Endothelial cell of umbilical vein (primary cell): Measurements from ENCODE around the gene SLC35A5. TPM values are rescaled to one million over a fixed set of nuclear protein-coding genes. Genes with fewer than 3 reads are reported as not detected.

ENCODE experiments used
- BruUV-seq: library from RNA; stranded (reverse); fragments of 400-500 nt; replicated peaks from 2 replicates; lab custom pipeline; 2021; lab: Mats Ljungman, UMichigan
- CTCF ChIA-PET: fragments of 300-600, 350-600 bp; sonication (Branson Sonifier 250); formaldehyde crosslinking; loops from one replicate; lab custom pipeline; 2021; ENCODE audit warnings: antibody characterized with exemption, inconsistent platforms; lab: Charles Lee
- POLR2A ChIA-PET: fragments of 300-600, 350-600 bp; sonication (Branson Sonifier 250); formaldehyde crosslinking; loops from one replicate; lab custom pipeline; 2021; ENCODE audit warnings: antibody characterized with exemption, inconsistent platforms; lab: Charles Lee
- DNase-seq: peaks from one replicate; pipeline ENCODE4 v3.0.0-alpha.2; 2011; ENCODE audit warnings: low read depth, low spot score
- FAIRE-seq: peaks from 2 replicates; lab custom pipeline; 2011; peaks lifted over from hg19 to GRCh38; lab: Jason Lieb, UNC
- H2AFZ ChIP-seq: 2 replicates; pipeline ENCODE4 v1.6.0; 2012; ENCODE audit warnings: low read depth, low read length, control low read depth, inconsistent platforms
- H3K27ac ChIP-seq: 2 replicates; pipeline ENCODE4 v1.5.1; 2011; ENCODE audit warnings: low read depth, mild to moderate bottlenecking, control low read depth, low read length, moderate library complexity; ENCODE audit not compliant: insufficient read depth
- H3K27me3 ChIP-seq, 2 experiments: 2 replicates each; pipeline versions ENCODE4 v1.6.0 to v1.6.1; 2011; ENCODE audit warnings: low read length in 2 of 2, mixed read lengths in 1 of 2; ENCODE audit not compliant: control insufficient read depth in 2 of 2, insufficient read depth in 2 of 2
- H3K36me3 ChIP-seq, 2 experiments: 2 replicates in 1 of 2; 3 replicates in 1 of 2; pipeline ENCODE4 v1.5.1; 2011; ENCODE audit warnings: low read length in 2 of 2, mild to moderate bottlenecking in 1 of 2, moderate library complexity in 1 of 2; ENCODE audit not compliant: control insufficient read depth in 2 of 2, insufficient read depth in 2 of 2; ENCODE audit errors: extremely low read depth in 1 of 2
- H3K4me1 ChIP-seq: 3 replicates; pipeline ENCODE4 v1.5.1; 2011; ENCODE audit warnings: mild to moderate bottlenecking, low read length; ENCODE audit not compliant: control insufficient read depth, insufficient read depth; ENCODE audit errors: extremely low read depth
- H3K4me2 ChIP-seq: 2 replicates; pipeline ENCODE4 v1.6.1; 2011; ENCODE audit warnings: low read length, control low read depth, mixed read lengths; ENCODE audit not compliant: insufficient read depth
- H3K4me3 ChIP-seq, 3 experiments: fragments of 200-600 bp in 1 of 3; sonication (generic), shearing (Covaris generic) in 1 of 3; replicated peaks in 1 of 3; 2 replicates each; pipeline ENCODE4 v1.5.1; 2011 to 2016; ENCODE audit warnings: control low read depth in 3 of 3, low read length in 3 of 3, mild to moderate bottlenecking in 2 of 3, inconsistent platforms in 1 of 3, low read depth in 1 of 3, moderate library complexity in 1 of 3; ENCODE audit not compliant: insufficient read depth in 1 of 3
- H3K79me2 ChIP-seq: 2 replicates; pipeline ENCODE4 v1.6.0; 2012; ENCODE audit warnings: low read length, inconsistent platforms; ENCODE audit not compliant: control insufficient read depth, insufficient read depth
- H3K9ac ChIP-seq: replicated peaks from 2 replicates; pipeline ENCODE3; 2011; ENCODE audit warnings: low read length, control low read depth; ENCODE audit not compliant: insufficient read depth; ENCODE audit errors: extremely low read depth
- H3K9me1 ChIP-seq: replicated peaks from 3 replicates; pipeline ENCODE4 v1.6.0; 2011; ENCODE audit warnings: mild to moderate bottlenecking, low read length; ENCODE audit not compliant: control insufficient read depth, insufficient read depth; ENCODE audit errors: extremely low read depth
- H3K9me3 ChIP-seq: replicated peaks from 2 replicates; pipeline ENCODE4 v1.5.1; 2012; ENCODE audit warnings: low read length, inconsistent platforms; ENCODE audit not compliant: control insufficient read depth, insufficient read depth
- H4K20me1 ChIP-seq: replicated peaks from 2 replicates; pipeline ENCODE3; 2011; ENCODE audit warnings: mild to moderate bottlenecking, low read length; ENCODE audit not compliant: control insufficient read depth, insufficient read depth; ENCODE audit errors: extremely low read depth
- EZH2 ChIP-seq: IDR thresholded peaks from 2 replicates; pipeline ENCODE4 v1.6.1; 2012; ENCODE audit warnings: borderline replicate concordance, low read depth, mild to moderate bottlenecking, moderate library complexity, low read length, inconsistent platforms; ENCODE audit not compliant: severe bottlenecking
- MYC ChIP-seq: IDR thresholded peaks from one replicate; pipeline ENCODE4 v1.6.1; 2011; ENCODE audit warnings: mild to moderate bottlenecking, low read depth, low read length
- POLR2A ChIP-seq: IDR thresholded peaks from 2 replicates; pipeline ENCODE4 v1.6.1; 2012; ENCODE audit warnings: low read depth, mild to moderate bottlenecking, control low read depth, low read length
- dilution Hi-C: fragments of 300-500 bp; cut with MboI; formaldehyde crosslinking; loops from one replicate; pipeline ENCODE4 v1.15.0; 2019; ENCODE audit warnings: low sequenced_read_pairs; ENCODE audit not compliant: extremely low pct_ligation_motif_present
- intact Hi-C: fragments of 100-400 bp; cut with micrococcal nuclease; formaldehyde crosslinking; loops from one replicate; pipeline ENCODE4 v1.10.0; 2022
- polyA plus RNA-seq, 4 experiments: library from polyadenylated mRNA; depleted of rRNA in 3 of 4; stranded (reverse) in 3 of 4; unstranded in 1 of 4; fragments of >200 nt; gene quantifications; 2 replicates each; pipeline versions ENCODE4 v1.2.1 to v1.2.3, GENCODE V29; 2011 to 2012; ENCODE audit warnings: missing spikeins in 1 of 4
- total RNA-seq: library from RNA; stranded (reverse); gene quantifications from 2 replicates; pipeline ENCODE4 v1.2.3, GENCODE V29; 2021
- TF ChIP-seq, protein P1 (sequence below): IDR thresholded peaks from 2 replicates; pipeline ENCODE4 v1.6.1; 2011; ENCODE audit not compliant: insufficient read depth, insufficient read length
- TF ChIP-seq, protein P2 (sequence below), 2 donors: IDR thresholded peaks; 1 replicate in 1 of 2; 2 replicates in 1 of 2; pipeline ENCODE4 v1.5.1; 2011; ENCODE audit warnings: low read length in 2 of 2, mild to moderate bottlenecking in 2 of 2, moderate library complexity in 2 of 2, control low read depth in 1 of 2, inconsistent platforms in 1 of 2, low read depth in 1 of 2; ENCODE audit not compliant: insufficient read depth in 1 of 2; ENCODE audit errors: extremely low read depth in 1 of 2

The SLC35A5 gene
- total and polyA plus RNA-seq, 2 donors (not counting 3 experiments of a cell fraction or from before 2014, with no cell fraction given) = 25.1 to 40.1 TPM

DNA sequence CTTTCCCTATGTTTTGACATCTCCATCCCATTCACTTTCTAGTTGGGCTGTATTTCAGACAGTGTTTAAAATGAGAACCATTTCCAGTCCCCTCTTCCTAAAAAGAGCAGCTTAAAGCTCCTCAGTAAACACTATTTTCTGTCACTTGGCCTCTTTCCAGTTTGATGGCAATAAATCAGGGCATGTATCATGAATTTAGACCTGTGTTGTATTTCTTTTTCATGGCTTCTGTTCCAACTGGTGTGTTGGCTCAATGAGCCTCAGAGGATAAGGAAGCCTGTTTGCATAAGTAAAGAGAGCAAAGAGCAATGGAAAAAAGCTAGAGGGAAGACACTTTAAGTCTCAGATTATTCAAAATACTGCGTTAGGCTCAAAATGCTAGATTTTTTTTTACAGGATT lies 71.9 kb downstream of the SLC35A5 start:
- Histone ChIP-seq H3K27ac (no peak overlapping the region), H3K4me1 (peaks cover 32% of the 10 kb centered on the region), H3K4me2 (no peak overlapping the region), H3K9ac (no peak overlapping the region), H3K36me3 (no peaks in the 10 kb centered on the region), H3K4me3 (no peak overlapping the region), H3K9me1 (no peaks in the 10 kb centered on the region), H3K79me2 (no peaks in the 10 kb centered on the region), H2AFZ (no peak overlapping the region), H4K20me1 (no peaks in the 10 kb centered on the region), H3K9me3 (no peaks in the 10 kb centered on the region), H3K27me3 (no peaks in the 10 kb centered on the region)
- DNase-seq (peak; percentile 56), FAIRE-seq (no peak)
- intact Hi-C loops (no loop called here), dilution Hi-C loops (no loop called here)
- TF ChIP-seq EZH2 = no peak
- TF ChIP-seq POLR2A = no peak
- TF ChIP-seq, protein P1, sequence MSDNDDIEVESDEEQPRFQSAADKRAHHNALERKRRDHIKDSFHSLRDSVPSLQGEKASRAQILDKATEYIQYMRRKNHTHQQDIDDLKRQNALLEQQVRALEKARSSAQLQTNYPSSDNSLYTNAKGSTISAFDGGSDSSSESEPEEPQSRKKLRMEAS = no peak
- TF ChIP-seq MYC = no peak
- TF ChIP-seq, protein P2, sequence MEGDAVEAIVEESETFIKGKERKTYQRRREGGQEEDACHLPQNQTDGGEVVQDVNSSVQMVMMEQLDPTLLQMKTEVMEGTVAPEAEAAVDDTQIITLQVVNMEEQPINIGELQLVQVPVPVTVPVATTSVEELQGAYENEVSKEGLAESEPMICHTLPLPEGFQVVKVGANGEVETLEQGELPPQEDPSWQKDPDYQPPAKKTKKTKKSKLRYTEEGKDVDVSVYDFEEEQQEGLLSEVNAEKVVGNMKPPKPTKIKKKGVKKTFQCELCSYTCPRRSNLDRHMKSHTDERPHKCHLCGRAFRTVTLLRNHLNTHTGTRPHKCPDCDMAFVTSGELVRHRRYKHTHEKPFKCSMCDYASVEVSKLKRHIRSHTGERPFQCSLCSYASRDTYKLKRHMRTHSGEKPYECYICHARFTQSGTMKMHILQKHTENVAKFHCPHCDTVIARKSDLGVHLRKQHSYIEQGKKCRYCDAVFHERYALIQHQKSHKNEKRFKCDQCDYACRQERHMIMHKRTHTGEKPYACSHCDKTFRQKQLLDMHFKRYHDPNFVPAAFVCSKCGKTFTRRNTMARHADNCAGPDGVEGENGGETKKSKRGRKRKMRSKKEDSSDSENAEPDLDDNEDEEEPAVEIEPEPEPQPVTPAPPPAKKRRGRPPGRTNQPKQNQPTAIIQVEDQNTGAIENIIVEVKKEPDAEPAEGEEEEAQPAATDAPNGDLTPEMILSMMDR (IDR thresholded peaks at IDR 0.05; ENCODE audit: extremely low read depth in 1 of 2, insufficient read depth in 1 of 2, low read depth in 1 of 2, low read length in 2 of 2) = no peak
- ChIA-PET CTCF (interaction anchor here (1.2 to 3.3 kb wide), 3 partner anchors 26 to 51 kb away, joined by 4 to 20 read pairs (median 9); no protein-coding TSS in a partner anchor), POLR2A (no interaction called here)
- no TSS peak for BruUV-seq
